NCI-H1105 (cell line): ENCODE data around the gene SHROOM3.

Source experiments
- DNase-seq: peaks from one replicate; lab custom pipeline; 2025; lab: John Stamatoyannopoulos, UW

The SHROOM3 gene

DNA sequence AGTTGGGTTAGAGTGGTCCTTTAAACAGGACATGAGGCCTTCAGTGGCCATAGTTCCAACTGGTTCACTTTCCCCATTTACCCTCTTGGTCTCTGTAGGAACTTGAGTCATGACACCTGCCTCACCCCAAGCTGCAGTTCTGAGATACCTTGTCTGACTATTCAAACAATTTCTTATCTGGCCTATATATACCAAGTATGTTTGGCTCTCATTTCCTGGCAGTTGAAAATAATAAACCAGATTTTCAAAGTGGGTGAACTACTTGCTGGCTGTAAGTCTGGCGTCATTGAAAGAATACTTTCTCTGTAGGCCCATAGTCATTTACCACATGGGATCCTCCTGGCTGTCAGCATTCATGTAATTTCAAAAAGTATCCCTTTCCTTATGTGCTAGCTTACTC, 228.8 kb downstream of the SHROOM3 start:
- DNase-seq = no peak

DNA sequence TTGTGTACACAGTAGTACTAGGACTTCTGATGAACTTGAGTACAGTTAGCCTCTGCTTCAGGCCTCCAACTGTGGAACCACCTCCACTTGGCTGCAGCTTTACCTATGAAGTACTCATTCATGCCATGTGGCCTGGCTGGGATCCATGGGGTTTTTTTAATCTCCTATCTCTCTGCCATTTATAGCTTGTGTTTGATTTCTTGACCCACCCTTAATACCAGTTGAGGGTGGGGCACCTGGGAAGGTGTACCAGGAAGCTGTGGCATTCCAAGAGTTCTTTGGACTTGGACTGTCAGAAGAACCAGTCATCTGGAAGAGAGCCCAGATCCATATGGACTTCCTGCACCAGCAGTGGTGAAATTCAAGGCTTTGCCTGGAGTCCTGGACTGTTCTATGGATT, 230.1 kb downstream of the SHROOM3 start:
- no peak for DNase-seq

DNA sequence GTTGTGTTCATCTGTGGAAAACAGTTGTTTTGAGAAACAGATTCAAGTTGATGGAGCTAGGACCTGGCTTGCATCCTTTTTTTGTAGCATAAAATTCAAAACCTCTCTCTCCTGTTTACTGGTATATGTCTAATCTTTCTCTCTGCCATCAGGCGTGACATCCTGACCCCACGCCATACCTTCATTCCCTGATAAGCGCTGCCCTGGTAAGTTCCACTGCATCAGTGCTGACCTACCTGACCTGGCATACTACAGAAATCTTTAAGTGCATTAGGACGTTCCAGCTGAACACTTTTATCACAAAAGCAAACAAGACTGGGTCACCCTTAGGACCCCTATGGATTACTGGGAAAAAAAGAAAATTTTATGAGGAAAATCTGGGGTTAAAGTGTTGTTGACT, 230.7 kb downstream of the SHROOM3 start:
- no peak for DNase-seq

DNA sequence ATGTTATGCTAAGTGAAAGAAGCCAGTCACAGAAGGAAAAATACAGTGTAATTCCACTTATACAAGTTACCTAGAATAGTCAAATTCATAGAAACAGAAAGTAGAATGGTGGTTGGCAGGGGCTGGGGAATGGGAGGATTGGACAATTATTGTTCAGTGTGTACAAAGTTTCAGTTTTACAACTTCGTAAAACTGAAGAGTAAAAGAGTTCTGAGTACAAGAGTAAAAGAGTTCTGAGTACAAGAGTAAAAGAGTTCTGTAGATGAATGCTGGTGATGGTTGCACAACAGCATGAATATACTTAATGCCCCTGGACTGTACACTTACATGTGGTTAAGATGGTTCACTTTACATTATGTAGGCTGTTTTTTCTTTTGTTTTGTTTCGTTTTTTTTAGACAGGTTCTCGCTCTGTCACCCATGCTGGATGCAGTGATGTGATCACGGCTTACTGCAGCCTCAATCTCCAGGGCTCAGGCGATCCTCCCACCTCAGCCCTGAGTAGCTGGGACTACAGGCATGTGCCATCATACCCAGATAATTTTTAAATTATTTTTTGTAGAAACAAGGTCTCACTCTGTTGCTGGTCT, 232.0 kb downstream of the SHROOM3 start:
- no peak for DNase-seq

DNA sequence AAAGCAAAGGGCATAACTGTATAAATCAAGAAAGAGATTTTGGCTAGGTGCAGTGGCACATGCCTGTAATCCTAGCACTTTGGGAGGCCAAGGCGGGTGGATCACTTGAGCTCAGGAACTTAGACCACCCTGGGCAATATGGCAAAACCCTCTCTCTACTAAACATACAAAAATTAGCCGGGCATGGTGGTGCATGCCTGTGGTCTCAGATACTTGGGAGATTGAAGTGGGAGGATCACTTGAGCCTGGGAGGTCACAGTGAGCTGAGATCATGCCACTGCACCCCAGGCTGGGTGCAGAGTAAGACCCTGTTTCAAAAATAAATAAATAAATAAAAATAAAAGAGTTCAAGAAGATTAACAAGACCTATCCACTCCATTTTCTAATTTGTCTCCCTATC, 235.6 kb downstream of the SHROOM3 start:
- no peak for DNase-seq

DNA sequence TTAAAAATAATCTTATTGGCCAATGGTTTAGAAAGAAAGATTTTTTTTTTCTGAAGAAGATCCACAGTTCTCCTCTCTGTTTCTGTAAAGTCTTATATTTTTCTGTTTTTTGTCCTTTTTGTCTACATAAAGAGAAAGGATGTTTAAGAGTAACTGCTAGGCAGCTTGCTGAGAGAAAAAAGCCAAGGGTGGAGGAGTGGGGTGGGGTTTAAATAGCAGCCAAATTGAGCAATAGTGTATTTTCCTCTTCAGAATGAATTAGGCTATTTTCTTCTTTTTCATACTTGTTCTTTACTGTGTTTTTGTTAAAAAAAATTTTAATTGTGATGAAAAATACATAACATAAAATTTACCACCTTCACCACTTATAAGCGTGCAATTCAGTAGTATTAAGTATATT, 238.3 kb downstream of the SHROOM3 start:
- no peak for DNase-seq

DNA sequence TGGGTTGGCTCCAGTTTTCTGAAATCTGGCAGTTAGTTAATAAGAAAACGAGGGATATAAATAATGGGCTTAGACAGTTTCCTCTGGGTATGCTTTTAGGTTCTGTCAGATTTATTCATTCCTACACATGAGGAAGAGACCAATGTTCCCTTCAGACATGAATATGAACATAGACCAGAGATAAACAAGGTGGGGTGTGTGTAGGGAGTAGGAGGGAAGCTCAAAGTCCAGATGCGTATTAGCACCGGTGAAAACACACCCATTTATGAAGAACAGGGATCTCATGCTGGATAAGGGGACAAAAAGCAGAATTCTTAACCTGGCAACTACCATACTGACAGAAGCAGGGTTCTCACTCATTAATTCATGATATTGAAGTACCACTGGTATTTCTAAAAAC, 240.0 kb downstream of the SHROOM3 start:
- DNase-seq = no peak

DNA sequence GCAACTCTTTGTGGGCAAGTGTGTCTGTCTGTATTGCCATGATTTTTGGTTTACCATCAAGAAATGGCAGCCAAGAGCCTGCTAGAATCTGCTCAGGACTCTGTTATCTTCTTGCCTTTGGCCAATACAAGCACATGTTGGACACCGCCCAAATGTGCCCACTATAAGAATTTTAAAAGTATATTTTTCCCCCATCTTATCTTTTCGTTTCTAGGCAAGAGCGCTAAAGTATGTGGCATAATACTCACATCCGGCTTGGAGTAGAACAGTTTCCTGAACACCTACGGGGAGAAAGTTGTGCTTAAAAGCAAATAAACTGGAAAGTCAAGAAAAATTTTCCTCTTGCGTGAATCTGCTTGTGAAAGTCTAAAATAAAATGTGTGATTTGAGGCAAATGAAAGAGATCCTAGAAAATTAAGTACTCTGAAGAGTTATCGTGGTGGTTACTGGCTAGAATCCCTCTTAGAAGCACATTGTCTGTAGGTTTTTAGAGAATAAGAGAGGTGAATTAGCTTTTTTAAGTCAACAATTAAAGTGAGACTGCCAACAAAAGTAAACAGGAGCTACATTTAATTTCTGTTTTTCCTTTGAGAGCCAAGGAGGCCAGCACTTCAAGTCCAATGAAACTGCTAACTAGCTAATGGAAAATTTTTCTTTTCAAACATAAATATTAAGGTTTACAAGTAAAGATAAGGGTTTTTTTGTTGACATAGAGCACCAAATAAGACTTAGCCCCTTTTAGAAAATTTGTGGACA, 242.7 kb downstream of the SHROOM3 start:
- DNase-seq = no peak

DNA sequence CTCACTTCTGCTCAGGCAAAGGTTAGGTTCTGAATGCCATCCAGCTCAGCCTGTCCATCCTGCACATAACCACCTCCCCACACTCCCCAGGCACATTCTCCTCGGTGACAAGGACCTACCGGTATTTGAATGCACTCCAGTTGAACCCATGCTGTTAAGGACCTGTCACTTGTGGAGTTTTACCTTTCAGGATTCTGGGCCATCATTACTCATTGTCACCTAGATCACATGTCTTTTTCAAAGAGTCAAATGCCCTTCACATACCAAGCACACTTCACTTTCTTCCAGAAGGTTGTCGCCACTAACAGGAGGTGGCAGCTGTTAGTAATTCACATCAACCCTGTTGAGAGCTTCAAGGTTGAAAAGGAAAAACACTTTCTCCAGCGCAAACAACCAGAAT, 244.7 kb downstream of the SHROOM3 start:
- DNase-seq = no peak

DNA sequence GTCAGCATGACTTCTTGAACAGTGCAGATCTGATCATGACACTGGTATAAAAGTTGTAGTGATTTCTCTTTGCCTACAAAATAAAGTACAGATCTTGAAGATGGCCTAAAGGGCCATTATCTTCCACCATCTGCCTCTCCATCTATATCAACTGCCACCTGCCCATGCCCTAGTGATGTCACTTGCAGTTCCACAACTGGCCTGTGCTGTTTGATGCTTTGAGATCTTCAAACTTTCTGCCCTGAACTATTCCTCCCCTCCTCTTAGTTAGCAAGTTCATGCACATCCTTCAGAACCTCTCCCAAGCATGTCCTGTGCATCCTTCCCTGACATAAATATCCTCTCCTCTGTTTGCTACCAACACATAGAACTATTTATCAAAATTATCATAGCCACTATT, 245.9 kb downstream of the SHROOM3 start:
- DNase-seq = no peak

DNA sequence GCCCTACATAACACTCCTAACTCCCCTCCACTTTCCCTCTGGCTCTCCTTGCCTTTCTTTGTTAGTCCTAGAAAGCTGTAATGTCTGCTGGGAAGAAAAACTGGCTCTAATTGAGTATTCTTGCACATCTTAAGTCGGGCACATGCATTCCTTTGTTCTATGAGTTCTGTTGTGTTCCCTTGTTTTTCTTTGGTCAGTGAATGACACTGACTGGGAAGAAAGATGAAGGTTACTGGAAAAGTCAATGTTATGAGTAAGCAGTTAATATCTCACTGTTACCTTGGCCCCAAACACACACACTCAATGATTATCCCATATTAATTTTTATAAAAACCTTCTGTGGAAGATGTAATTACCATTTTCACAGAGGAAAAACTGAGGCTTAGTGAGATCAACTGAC, 247.0 kb downstream of the SHROOM3 start:
- DNase-seq = no peak

DNA sequence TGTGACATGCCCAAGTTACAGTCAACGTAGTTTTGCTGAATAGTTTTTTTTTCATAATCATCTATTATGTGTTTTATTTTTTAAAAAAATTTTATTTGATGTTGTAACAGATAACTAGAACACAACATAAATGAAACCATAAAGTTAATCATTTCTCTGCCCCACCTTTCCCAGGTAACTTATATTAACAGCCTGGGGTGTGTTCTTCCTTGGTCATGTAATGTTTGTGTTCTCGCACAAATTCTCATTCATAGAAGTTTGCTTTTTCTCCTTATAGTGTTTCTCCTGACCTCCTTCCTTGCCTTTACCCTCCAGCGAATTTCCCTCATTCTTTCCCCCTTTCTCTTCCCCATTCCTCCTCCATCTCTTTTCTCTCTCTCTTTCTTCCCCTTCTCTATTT, 248.1 kb downstream of the SHROOM3 start:
- DNase-seq = no peak

DNA sequence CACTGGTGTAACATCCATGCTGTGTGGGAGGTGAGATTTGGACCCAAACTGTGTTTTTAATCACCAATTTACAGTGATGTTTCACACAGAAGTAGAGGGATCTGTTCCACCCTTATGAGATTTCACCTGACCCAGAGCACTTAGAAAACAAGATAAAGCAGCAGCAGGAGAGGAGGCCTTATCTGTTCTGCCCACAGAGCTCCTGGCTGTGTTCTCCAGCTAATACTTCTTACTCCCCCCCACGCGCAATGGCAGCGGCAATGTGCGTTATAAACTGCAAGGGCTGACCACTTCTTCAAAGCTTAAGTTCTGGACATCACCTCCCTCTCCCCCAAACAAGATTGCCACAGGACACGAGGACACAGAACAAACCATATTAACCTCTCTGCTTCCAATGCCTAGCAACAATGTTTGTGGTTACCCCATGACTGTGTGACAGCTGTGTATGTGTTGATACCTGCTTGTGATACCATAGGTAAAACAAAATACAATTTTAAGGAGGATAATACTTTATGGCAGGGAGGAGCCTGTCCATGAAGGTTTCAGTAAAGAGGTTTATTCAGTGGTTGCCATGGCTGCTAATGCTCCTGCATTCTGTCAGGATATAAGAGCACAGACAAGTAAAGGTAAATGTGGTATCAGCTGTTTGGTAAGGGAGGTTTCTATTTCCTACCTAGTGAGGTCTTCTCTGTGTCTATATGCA, 252.9 kb downstream of the SHROOM3 start:
- DNase-seq = no peak

DNA sequence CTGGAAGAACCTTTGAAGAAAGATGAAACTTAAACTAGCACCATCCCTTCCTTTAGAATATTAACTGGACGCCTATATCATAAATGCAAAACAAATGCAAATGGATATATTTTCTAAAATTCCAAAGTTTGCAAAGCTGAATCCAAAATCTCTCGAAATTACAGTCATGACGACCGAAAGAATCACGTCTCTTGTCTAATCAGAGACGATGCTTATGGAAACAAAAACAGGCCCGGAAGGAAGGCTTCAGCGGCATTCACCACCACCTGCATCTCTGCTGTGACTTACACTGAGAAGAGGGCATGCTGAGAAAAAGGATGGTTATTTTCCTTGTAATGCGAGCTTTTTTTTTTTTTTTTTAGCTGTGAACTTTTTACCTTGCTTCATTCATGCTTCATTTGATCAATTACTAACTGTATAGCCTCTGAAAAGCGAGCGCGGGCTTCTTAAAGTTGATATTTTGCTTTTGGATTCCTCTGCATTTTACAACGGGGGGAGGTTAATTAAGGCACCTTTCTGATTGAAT, 253.7 kb downstream of the SHROOM3 start:
- DNase-seq = no peak

DNA sequence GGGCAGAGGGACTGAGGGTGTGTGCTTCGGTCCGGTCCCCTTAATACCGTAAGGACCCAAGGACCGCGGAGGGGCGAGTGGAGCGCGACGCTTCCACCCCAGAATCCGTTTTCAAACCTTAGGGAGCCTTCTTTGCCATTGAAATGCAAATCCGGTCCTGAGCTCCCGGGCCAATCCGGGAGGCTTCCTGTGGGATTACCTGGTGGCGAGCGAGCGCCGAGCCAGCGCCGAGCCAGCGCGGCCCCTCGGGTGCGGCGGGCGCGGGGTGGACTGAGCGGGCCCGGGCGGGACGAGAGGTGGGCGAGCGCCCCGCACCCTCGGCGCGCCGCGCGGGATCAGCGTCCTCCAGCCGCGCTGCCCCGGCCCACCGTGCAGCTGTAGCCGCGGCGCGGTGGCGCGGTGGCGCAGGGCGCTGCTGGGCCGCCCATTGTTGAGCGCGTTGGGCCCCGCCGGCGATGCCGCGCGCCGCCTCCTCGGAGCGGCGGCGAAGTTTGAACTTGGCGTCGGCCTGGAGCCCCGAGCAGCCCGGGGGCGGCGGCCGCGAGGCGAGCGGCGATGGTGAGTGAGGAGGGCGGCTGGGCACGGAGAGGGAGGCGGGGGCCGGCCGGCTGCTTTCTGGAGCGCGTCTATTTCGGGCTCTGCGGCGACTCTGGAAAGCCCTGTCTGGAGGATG, 254.3 kb downstream of the SHROOM3 start:
- DNase-seq = peak; percentile 50

DNA sequence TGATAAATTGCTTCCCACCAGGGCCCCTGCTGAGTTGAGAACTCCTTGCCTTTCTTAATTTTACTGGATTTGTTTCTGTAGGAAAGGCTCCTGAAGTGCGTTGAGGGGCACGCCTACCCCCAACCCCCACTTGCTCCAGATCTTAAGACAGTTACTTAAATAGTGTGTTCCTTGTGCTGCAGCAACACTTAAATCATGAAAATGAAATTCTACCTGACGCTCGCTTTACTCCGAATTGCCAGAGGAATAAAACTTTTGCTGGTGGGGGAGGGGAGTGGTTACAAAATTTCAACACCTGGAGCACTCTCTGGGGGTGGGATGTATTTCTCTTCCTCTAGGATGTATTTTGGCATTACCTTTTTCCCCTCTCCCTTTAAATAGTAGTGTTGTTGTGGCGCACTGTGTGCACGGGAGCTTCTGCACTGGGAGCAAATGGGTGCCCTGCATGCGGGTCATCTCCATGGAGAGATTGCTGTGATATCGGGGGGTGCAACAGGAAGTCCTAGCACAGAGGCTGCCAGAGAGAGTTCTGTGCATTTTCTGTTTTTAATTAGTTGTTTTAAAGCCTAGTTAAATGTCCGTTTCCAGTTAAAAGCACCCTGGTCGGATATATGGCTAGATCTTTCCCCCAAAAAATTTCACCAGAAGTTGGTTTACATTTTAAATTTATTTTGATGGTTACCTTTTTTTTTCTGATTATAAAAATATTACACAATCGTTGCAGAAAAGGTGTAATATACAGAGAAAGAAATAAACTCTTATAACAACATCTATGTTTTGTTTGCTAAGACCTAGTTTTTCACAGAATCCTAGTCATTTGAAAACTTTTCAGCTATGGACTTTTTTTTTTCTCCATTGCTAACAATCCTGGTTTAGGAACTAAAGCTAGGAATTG, 255.2 kb downstream of the SHROOM3 start:
- DNase-seq = no peak

DNA sequence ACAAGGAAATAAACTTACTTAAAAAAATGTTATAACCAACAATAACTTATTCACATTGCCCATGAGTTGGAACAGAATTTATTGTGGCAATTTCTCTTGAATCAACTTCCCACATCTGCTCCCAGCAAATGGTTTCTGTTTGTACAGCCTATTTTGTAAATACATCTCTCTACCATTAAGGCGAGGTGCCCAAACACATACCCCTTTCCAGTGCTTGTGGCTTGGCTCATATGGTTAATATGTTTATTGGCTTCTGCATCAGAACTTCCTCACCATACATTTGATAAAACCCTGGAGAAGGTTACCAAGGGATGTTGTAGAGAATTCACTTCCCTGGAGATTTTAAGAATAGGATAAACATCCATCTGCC, 255.9 kb downstream of the SHROOM3 start:
- no peak for DNase-seq

DNA sequence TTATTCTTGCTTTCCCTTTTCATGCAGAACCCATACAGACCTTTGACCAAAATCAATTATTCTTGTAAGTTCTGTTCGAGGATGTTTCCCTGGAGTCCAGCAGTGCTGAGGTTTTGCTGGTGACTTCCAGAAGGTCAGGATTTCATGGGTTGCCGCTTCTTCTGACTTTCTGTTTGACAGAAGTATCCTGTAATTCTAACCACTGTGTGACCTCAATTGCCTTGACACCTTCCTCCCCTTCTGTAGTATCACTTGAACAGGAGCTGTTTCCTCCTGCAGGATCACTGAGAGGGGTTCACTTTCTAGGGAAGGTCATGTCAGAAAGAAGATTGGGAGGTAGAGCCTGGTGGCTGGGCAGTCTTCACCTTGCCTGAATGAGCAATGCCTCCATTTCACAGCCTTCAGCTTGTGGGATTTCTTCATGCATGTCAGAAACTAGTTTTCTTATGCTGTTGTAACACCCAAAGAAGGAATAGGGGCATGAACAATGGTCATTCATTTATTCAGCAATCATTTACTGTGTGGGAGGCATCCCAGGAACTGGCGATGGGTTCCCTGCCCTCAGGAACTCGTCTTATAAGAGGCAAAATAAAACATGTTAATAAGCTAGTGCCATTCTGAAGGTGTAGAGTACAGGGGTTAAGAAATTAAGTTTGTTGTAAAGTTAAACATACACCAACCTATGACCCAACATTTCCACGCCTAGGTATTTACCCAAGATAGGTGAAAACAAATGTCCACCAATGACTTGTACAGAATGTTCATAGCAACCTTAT, 257.0 kb downstream of the SHROOM3 start:
- no peak for DNase-seq

DNA sequence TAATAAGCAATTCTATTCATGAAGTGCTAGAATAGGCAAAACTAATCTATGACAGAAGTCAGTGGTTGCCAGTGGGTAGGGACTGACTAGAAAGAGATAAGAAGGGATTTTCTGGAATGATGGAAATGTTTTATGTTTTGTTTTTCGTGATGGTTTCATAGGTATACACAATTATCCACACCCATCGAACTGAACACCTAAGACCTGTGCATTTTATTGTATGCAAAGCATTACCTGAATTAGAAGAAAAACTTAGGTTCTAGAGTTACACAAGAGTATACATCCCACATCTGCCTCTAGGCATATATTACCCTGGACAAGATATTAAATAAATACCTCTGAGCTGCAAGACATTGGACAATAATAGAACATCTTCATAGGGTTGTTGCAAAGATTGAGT, 257.7 kb downstream of the SHROOM3 start:
- DNase-seq = no peak

DNA sequence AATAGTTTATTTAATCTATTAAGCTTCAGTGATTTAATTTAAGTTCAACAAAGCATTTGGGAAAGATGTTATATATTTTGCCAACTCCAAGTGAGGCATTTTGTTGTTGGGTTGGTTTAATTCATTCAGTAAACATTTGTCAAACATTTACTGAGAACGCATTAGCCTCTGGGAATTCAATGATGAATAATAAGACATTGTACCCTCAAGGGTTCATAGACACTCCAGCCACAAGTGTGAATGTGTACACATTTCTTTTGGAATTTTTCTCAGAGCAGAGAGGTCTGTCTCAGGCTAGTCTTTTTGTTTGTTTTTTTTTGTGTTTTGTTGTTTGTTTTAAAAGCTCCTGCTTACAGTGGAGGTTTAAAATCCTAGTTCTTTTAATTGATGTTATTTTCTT, 259.0 kb downstream of the SHROOM3 start:
- no peak for DNase-seq

DNA sequence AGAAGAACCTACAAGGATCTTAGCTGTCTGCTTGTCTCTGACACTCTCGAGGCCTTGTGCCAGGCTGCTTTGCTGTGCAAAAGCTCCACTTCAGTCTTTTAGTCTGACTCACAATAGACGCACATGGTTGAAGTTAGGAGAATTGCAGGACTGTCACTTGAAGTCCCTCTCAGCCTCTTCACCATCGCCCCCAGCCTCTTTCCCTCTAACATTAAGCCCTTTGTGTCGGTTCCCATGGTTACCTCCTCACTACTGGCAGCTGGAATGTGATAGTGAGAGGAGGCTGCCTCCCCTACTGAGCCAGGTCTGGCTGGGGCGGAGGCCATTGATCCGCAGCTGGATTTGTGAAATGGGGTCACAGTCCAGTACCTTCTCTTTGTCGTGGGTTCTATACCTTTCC, 261.1 kb downstream of the SHROOM3 start:
- no peak for DNase-seq
